ENCODE results near the gene EMID1.

The EMID1 gene

GRCh38 chr22:29213493-29213892 lies 7.8 kb downstream of the EMID1 start:
- H3K4me1 ChIP-seq (ENCODE audit: control insufficient read depth in 1 of 2, insufficient read depth in 1 of 2, low read depth in 1 of 2, low read length in 1 of 2) = no peaks in the 10 kb centered on the region
- H3K27me3 ChIP-seq = peaks cover 12% of the 10 kb centered on the region
- no peaks in the 10 kb centered on the region for H3K9me3 ChIP-seq
- H3K27ac ChIP-seq = no peak overlapping the region
- no peak for TF ChIP-seq CTCF (IDR thresholded peaks at IDR 0.05)
- H3K36me3 ChIP-seq = no peaks in the 10 kb centered on the region
- H3K4me3 ChIP-seq (ENCODE audit: low read depth in 1 of 2, low read length in 1 of 2) = no peak overlapping the region

- no peaks in the 10 kb centered on the region for H3K4me1 ChIP-seq (ENCODE audit: control insufficient read depth in 1 of 2, insufficient read depth in 1 of 2, low read depth in 1 of 2, low read length in 1 of 2)
- H3K9me3 ChIP-seq = no peaks in the 10 kb centered on the region
- H3K4me3 ChIP-seq (ENCODE audit: low read depth in 1 of 2, low read length in 1 of 2) = no peak overlapping the region
- no peaks in the 10 kb centered on the region for H3K36me3 ChIP-seq
- TF ChIP-seq CTCF (IDR thresholded peaks at IDR 0.05) = no peak
- H3K27ac ChIP-seq = no peak overlapping the region
- peaks cover 5% of the 10 kb centered on the region for H3K27me3 ChIP-seq
Measured at GRCh38 chr22:29214232-29214631, 8.5 kb downstream of the EMID1 start.

DNA sequence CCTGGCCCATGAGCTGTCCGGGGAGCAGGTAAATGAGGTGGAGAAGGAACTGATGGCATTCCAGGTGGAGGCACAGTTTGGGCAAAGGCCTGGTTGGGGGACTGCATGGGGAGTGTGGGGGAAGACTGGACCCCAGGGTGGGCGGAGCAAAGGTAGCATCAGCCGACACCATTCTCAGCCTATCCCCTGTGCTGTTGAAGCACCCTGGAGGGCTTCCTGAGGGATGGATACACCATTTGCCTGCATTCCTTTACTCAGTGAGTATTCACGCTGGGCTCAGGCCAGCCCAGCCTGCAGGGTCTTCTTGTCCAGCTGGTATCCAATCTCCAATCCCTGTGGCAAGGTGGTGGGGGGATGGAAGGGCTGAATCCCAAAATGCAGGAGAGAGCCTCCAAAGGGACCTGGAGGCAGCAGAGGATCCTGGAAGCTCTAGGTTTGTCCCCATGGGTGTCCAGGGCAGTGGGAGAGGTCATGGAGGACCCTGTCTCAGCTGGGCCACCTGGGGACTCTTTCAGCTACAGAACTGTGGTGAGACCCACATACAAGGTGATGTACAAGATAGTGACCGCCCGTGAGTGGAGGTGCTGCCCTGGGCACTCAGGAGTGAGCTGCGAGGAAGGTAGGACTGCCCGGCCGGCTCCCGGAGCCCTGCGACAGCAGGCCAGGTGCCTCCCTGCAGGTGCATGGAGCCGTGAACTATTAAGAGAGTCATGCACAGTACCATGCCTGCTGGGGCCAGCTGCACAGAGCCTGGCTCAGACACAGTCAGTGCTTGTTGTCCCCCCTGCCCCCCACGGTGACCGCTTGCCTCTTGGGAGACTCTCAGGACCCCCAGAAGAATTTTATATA lies 9.5 kb downstream of the EMID1 start:
- Histone ChIP-seq H3K27ac (no peak overlapping the region), H3K4me1 (ENCODE audit: control insufficient read depth in 1 of 2, insufficient read depth in 1 of 2, low read depth in 1 of 2, low read length in 1 of 2) (no peaks in the 10 kb centered on the region), H3K9me3 (no peaks in the 10 kb centered on the region), H3K27me3 (no peaks in the 10 kb centered on the region), H3K36me3 (no peaks in the 10 kb centered on the region), H3K4me3 (ENCODE audit: low read depth in 1 of 2, low read length in 1 of 2) (no peak overlapping the region)
- no peak for TF ChIP-seq CTCF (IDR thresholded peaks at IDR 0.05)

DNA sequence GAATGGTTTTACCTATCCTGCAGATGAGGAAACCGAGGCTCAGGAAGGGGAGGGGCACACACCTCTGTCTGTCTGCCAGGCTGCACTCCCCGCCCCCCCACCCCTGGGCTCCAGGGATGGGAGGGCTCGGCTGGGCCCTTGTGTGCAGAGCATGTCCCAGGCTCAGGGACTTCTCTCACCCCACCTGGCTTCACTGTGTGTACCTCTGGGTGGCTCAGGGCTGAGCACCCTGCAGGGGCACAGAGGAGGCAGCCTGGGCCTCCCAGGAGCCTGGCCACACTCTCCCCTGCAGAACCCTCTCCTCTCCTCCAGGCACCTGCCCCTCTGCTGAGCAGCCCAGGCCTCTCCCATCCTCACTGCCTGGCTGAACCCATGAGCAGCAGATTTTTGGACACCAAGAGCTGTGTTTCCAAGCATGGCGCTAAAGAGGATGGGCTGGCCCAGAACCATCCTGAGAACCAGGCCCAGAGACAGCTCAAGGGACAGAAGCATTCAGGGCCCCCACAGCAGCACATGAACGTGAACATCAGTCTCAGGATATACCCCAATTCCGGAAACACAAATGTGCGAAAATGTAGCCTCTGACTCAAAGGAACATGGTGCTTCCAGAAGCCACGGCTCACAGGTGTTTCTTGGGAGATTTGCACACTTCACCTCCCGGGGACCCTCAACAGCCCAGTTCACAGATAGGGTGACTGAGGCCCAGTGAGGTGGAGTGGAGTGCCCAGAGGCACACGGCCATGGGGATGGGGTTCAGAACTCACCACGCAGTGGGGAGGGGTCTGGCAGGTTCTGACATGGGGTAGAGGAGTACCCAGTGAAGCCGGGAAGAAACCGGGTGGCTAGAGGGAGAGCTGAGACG lies 10.5 kb downstream of the EMID1 start:
- TF ChIP-seq CTCF (IDR thresholded peaks at IDR 0.05) = no peak
- Histone ChIP-seq H3K27me3 (no peaks in the 10 kb centered on the region), H3K4me3 (ENCODE audit: low read depth in 1 of 2, low read length in 1 of 2) (no peak overlapping the region), H3K36me3 (no peaks in the 10 kb centered on the region), H3K9me3 (no peaks in the 10 kb centered on the region), H3K27ac (no peak overlapping the region), H3K4me1 (ENCODE audit: control insufficient read depth in 1 of 2, insufficient read depth in 1 of 2, low read depth in 1 of 2, low read length in 1 of 2) (no peaks in the 10 kb centered on the region)

GRCh38 chr22:29216873-29217666 lies 11.4 kb downstream of the EMID1 start:
- no peaks in the 10 kb centered on the region for H3K9me3 ChIP-seq
- no peaks in the 10 kb centered on the region for H3K27me3 ChIP-seq
- H3K36me3 ChIP-seq = no peaks in the 10 kb centered on the region
- H3K4me1 ChIP-seq (ENCODE audit: control insufficient read depth in 1 of 2, insufficient read depth in 1 of 2, low read depth in 1 of 2, low read length in 1 of 2) = no peaks in the 10 kb centered on the region
- H3K27ac ChIP-seq = no peak overlapping the region
- no peak for TF ChIP-seq CTCF (IDR thresholded peaks at IDR 0.05)
- no peak overlapping the region for H3K4me3 ChIP-seq (ENCODE audit: low read depth in 1 of 2, low read length in 1 of 2)
